ENCODE measurements around the gene STARD5.

DNA sequence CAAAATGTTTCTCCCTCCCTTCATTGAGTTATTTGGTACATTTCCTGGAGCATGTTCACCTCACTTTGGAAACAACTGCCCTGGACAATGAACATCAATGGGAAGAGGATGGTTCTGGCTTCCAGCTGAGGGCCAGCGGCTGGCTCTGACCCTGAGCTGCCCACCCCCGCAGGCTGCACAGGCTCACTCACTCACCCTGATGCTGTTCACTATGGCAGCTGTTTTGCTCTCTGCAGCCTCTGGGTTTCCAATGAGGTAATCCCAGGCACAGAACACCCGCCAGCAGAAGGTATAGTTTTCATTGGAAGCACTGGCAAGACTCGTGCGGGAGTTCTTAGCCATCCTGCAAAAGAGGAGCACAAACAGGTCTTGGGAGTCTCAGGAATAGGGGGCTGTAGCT is 32.3 kb upstream of the STARD5 start:
- TF ChIP-seq, protein P1, sequence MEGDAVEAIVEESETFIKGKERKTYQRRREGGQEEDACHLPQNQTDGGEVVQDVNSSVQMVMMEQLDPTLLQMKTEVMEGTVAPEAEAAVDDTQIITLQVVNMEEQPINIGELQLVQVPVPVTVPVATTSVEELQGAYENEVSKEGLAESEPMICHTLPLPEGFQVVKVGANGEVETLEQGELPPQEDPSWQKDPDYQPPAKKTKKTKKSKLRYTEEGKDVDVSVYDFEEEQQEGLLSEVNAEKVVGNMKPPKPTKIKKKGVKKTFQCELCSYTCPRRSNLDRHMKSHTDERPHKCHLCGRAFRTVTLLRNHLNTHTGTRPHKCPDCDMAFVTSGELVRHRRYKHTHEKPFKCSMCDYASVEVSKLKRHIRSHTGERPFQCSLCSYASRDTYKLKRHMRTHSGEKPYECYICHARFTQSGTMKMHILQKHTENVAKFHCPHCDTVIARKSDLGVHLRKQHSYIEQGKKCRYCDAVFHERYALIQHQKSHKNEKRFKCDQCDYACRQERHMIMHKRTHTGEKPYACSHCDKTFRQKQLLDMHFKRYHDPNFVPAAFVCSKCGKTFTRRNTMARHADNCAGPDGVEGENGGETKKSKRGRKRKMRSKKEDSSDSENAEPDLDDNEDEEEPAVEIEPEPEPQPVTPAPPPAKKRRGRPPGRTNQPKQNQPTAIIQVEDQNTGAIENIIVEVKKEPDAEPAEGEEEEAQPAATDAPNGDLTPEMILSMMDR (IDR thresholded peaks at IDR 0.05) = no peak
- TF ChIP-seq POLR2A (IDR thresholded peaks at IDR 0.05) = no peak

Data from heart left ventricle (tissue), 13 donors.